HEK293 (cell line): ENCODE results near the gene ITGA5.

Source experiments
- HOXC10 ChIP-seq: sonication (generic); formaldehyde crosslinking; IDR thresholded peaks from 2 replicates; pipeline ENCODE4 v1.8.1; 2023; ENCODE audit warnings: mild to moderate bottlenecking, missing genetic modification reagents
- KLF7 ChIP-seq: fragments of 450-650 bp; formaldehyde crosslinking; IDR thresholded peaks from 2 replicates; pipeline ENCODE4 v1.5.1; 2016; ENCODE audit warnings: missing biosample characterization, missing genetic modification characterization, borderline replicate concordance
- KLF8 ChIP-seq: fragments of 450-650 bp; formaldehyde crosslinking; IDR thresholded peaks from 2 replicates; pipeline ENCODE4 v1.5.1; 2016; ENCODE audit warnings: missing biosample characterization, missing genetic modification characterization
- MEIS1 ChIP-seq: sonication (generic); formaldehyde crosslinking; IDR thresholded peaks from 2 replicates; pipeline ENCODE4 v1.8.1; 2022; ENCODE audit warnings: missing genetic modification reagents, mild to moderate bottlenecking, borderline replicate concordance
- SETDB1 ChIP-seq: IDR thresholded peaks from one replicate; pipeline ENCODE4 v1.6.1; 2017; ENCODE audit warnings: mild to moderate bottlenecking, low read length, moderate library complexity, mixed read lengths; ENCODE audit not compliant: insufficient read length
- YY2 ChIP-seq: fragments of 450-650 bp; formaldehyde crosslinking; IDR thresholded peaks from 2 replicates; pipeline ENCODE4 v1.5.1; 2016; ENCODE audit warnings: missing biosample characterization, missing genetic modification characterization
- ZNF175 ChIP-seq: fragments of 450-650 bp; formaldehyde crosslinking; IDR thresholded peaks from 2 replicates; pipeline ENCODE4 v1.5.1; 2016; ENCODE audit warnings: missing biosample characterization, missing genetic modification characterization
- ZNF239 ChIP-seq: fragments of 450-650 bp; formaldehyde crosslinking; IDR thresholded peaks from 2 replicates; pipeline ENCODE4 v1.5.1; 2016; ENCODE audit warnings: missing biosample characterization, missing genetic modification characterization
- ZNF248 ChIP-seq: fragments of 450-650 bp; formaldehyde crosslinking; IDR thresholded peaks from 2 replicates; pipeline ENCODE4 v1.5.1; 2017; ENCODE audit warnings: missing biosample characterization, missing genetic modification characterization
- ZNF341 ChIP-seq: fragments of 450-650 bp; formaldehyde crosslinking; IDR thresholded peaks from 2 replicates; pipeline ENCODE4; 2016; ENCODE audit warnings: low read depth, missing biosample characterization, missing genetic modification characterization
- ZNF37A ChIP-seq: fragments of 450-650 bp; IDR thresholded peaks from 2 replicates; pipeline ENCODE4 v1.5.1; 2018; ENCODE audit warnings: missing biosample characterization, missing genetic modification characterization
- ZNF510 ChIP-seq: fragments of 450-650 bp; formaldehyde crosslinking; IDR thresholded peaks from 2 replicates; pipeline ENCODE4 v1.5.1; 2018; ENCODE audit warnings: mild to moderate bottlenecking, missing genetic modification characterization, missing biosample characterization; ENCODE audit not compliant: insufficient replicate concordance
- ZNF530 ChIP-seq: fragments of 450-650 bp; formaldehyde crosslinking; IDR thresholded peaks from 2 replicates; pipeline ENCODE4 v1.5.1; 2016; ENCODE audit warnings: low read depth, missing biosample characterization, missing genetic modification characterization
- ZNF544 ChIP-seq: fragments of 450-650 bp; formaldehyde crosslinking; IDR thresholded peaks from 2 replicates; pipeline ENCODE4 v1.5.0; 2017; ENCODE audit warnings: missing biosample characterization, missing genetic modification characterization
- ZNF548 ChIP-seq: fragments of 450-650 bp; formaldehyde crosslinking; IDR thresholded peaks from 2 replicates; pipeline ENCODE4 v1.5.1; 2016; ENCODE audit warnings: missing biosample characterization, missing genetic modification characterization
- ZNF558 ChIP-seq: fragments of 450-650 bp; formaldehyde crosslinking; IDR thresholded peaks from 2 replicates; pipeline ENCODE4 v1.5.1; 2016; ENCODE audit warnings: missing biosample characterization, missing genetic modification characterization
- ZNF585B ChIP-seq: fragments of 450-650 bp; formaldehyde crosslinking; IDR thresholded peaks from 2 replicates; pipeline ENCODE4 v1.5.1; 2016; ENCODE audit warnings: missing biosample characterization, missing genetic modification characterization
- ZNF629 ChIP-seq: fragments of 450-650 bp; formaldehyde crosslinking; IDR thresholded peaks from 2 replicates; pipeline ENCODE4 v1.5.1; 2017; ENCODE audit warnings: missing biosample characterization, missing genetic modification characterization
- ZNF658 ChIP-seq: fragments of 450-650 bp; formaldehyde crosslinking; IDR thresholded peaks from 2 replicates; pipeline ENCODE4; 2016; ENCODE audit warnings: missing biosample characterization, missing genetic modification characterization
- ZNF664 ChIP-seq: fragments of 450-650 bp; formaldehyde crosslinking; IDR thresholded peaks from 2 replicates; pipeline ENCODE4 v1.5.1; 2016; ENCODE audit warnings: missing biosample characterization, missing genetic modification characterization
- ZNF707 ChIP-seq: fragments of 450-650 bp; formaldehyde crosslinking; IDR thresholded peaks from 2 replicates; pipeline ENCODE4 v1.5.1; 2016; ENCODE audit warnings: missing biosample characterization, missing genetic modification characterization
- ZNF76 ChIP-seq: fragments of 450-650 bp; formaldehyde crosslinking; IDR thresholded peaks from 2 replicates; pipeline ENCODE4; 2016; ENCODE audit warnings: low read depth, missing biosample characterization, missing genetic modification characterization, borderline replicate concordance
- ZNF776 ChIP-seq: fragments of 450-650 bp; formaldehyde crosslinking; IDR thresholded peaks from 2 replicates; pipeline ENCODE4 v1.5.0; 2017; ENCODE audit warnings: missing biosample characterization, missing genetic modification characterization, borderline replicate concordance
- ZNF785 ChIP-seq: fragments of 450-650 bp; formaldehyde crosslinking; IDR thresholded peaks from 2 replicates; pipeline ENCODE4 v1.5.1; 2016; ENCODE audit warnings: missing biosample characterization, missing genetic modification characterization
- ZNF792 ChIP-seq: fragments of 450-650 bp; formaldehyde crosslinking; IDR thresholded peaks from 2 replicates; pipeline ENCODE4 v1.5.1; 2016; ENCODE audit warnings: missing biosample characterization, missing genetic modification characterization
- ZNF843 ChIP-seq: fragments of 450-650 bp; formaldehyde crosslinking; IDR thresholded peaks from 2 replicates; pipeline ENCODE4 v1.5.1; 2016; ENCODE audit warnings: missing biosample characterization, missing genetic modification characterization
- ZSCAN5A ChIP-seq: fragments of 450-650 bp; formaldehyde crosslinking; IDR thresholded peaks from 2 replicates; pipeline ENCODE4 v1.5.1; 2016; ENCODE audit warnings: missing biosample characterization, missing genetic modification characterization
- TF ChIP-seq, protein P1 (sequence below): fragments of 450-650 bp; formaldehyde crosslinking; IDR thresholded peaks from 2 replicates; pipeline ENCODE4 v1.5.1; 2016; ENCODE audit warnings: missing biosample characterization, missing genetic modification characterization
- TF ChIP-seq, protein P2 (sequence below): fragments of 450-650 bp; formaldehyde crosslinking; IDR thresholded peaks from 2 replicates; pipeline ENCODE4 v1.5.1; 2017; ENCODE audit warnings: missing biosample characterization, mild to moderate bottlenecking, missing genetic modification characterization, moderate library complexity
- TF ChIP-seq, protein P3 (sequence below): fragments of 450-650 bp; formaldehyde crosslinking; IDR thresholded peaks from 2 replicates; pipeline ENCODE4 v1.5.1; 2016; ENCODE audit warnings: missing biosample characterization, missing genetic modification characterization, borderline replicate concordance
- TF ChIP-seq, protein P4 (sequence below): fragments of 450-650 bp; formaldehyde crosslinking; IDR thresholded peaks from 2 replicates; pipeline ENCODE4 v1.5.1; 2016; ENCODE audit warnings: missing biosample characterization, missing genetic modification characterization

The ITGA5 gene

GRCh38 chr12:54358945-54359761 lies 59.9 kb downstream of the ITGA5 start (continued):
- TF ChIP-seq, protein P1, sequence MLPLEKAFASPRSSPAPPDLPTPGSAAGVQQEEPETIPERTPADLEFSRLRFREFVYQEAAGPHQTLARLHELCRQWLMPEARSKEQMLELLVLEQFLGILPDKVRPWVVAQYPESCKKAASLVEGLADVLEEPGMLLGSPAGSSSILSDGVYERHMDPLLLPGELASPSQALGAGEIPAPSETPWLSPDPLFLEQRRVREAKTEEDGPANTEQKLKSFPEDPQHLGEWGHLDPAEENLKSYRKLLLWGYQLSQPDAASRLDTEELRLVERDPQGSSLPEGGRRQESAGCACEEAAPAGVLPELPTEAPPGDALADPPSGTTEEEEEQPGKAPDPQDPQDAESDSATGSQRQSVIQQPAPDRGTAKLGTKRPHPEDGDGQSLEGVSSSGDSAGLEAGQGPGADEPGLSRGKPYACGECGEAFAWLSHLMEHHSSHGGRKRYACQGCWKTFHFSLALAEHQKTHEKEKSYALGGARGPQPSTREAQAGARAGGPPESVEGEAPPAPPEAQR, result peak; percentile 96
- TF ChIP-seq ZNF658 (tag by site-specific recombination) (no peak), ZNF707 (tag by site-specific recombination) (no peak), ZNF629 (tag by site-specific recombination) (peak; percentile 93), ZNF175 (tag by site-specific recombination) (no peak), ZNF341 (tag by site-specific recombination) (peak; percentile 98), SETDB1 (no peak), ZNF76 (tag by site-specific recombination) (peak; percentile 88), ZNF843 (peak; percentile 99), ZNF548 (tag by site-specific recombination) (no peak), YY2 (tag by site-specific recombination) (peak; percentile 47; the same call in 1 of the 2 replicates), ZNF248 (tag by site-specific recombination) (no peak), ZNF37A (tag by site-specific recombination) (no peak), ZNF585B (tag by site-specific recombination) (no peak), ZNF544 (no peak), ZNF558 (tag by site-specific recombination) (peak; percentile 73), ZNF792 (tag by site-specific recombination) (peak; percentile 31; the same call in 1 of the 2 replicates), ZNF785 (tag by site-specific recombination) (peak; percentile 87), ZNF664 (tag by site-specific recombination) (peak; percentile 89), ZNF776 (tag by site-specific recombination) (no peak), MEIS1 (CRISPR knock-in tag) (peak; percentile 94), ZNF239 (tag by site-specific recombination) (peak; percentile 60; the same call in 1 of the 2 replicates), ZNF530 (tag by site-specific recombination) (no peak), KLF8 (tag by site-specific recombination) (peak; percentile 100), KLF7 (tag by site-specific recombination) (peak; percentile 92), ZNF510 (tag by site-specific recombination) (no peak), HOXC10 (peak; percentile 100), ZSCAN5A (tag by site-specific recombination) (no peak)
- TF ChIP-seq, protein P2, sequence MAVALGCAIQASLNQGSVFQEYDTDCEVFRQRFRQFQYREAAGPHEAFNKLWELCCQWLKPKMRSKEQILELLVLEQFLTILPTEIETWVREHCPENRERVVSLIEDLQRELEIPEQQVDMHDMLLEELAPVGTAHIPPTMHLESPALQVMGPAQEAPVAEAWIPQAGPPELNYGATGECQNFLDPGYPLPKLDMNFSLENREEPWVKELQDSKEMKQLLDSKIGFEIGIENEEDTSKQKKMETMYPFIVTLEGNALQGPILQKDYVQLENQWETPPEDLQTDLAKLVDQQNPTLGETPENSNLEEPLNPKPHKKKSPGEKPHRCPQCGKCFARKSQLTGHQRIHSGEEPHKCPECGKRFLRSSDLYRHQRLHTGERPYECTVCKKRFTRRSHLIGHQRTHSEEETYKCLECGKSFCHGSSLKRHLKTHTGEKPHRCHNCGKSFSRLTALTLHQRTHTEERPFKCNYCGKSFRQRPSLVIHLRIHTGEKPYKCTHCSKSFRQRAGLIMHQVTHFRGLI, result peak; percentile 70
- TF ChIP-seq, protein P3, sequence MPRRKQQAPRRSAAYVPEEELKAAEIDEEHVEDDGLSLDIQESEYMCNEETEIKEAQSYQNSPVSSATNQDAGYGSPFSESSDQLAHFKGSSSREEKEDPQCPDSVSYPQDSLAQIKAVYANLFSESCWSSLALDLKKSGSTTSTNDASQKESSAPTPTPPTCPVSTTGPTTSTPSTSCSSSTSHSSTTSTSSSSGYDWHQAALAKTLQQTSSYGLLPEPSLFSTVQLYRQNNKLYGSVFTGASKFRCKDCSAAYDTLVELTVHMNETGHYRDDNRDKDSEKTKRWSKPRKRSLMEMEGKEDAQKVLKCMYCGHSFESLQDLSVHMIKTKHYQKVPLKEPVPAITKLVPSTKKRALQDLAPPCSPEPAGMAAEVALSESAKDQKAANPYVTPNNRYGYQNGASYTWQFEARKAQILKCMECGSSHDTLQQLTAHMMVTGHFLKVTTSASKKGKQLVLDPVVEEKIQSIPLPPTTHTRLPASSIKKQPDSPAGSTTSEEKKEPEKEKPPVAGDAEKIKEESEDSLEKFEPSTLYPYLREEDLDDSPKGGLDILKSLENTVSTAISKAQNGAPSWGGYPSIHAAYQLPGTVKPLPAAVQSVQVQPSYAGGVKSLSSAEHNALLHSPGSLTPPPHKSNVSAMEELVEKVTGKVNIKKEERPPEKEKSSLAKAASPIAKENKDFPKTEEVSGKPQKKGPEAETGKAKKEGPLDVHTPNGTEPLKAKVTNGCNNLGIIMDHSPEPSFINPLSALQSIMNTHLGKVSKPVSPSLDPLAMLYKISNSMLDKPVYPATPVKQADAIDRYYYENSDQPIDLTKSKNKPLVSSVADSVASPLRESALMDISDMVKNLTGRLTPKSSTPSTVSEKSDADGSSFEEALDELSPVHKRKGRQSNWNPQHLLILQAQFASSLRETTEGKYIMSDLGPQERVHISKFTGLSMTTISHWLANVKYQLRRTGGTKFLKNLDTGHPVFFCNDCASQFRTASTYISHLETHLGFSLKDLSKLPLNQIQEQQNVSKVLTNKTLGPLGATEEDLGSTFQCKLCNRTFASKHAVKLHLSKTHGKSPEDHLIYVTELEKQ (tag by site-specific recombination), result peak; percentile 100
- TF ChIP-seq, protein P4, sequence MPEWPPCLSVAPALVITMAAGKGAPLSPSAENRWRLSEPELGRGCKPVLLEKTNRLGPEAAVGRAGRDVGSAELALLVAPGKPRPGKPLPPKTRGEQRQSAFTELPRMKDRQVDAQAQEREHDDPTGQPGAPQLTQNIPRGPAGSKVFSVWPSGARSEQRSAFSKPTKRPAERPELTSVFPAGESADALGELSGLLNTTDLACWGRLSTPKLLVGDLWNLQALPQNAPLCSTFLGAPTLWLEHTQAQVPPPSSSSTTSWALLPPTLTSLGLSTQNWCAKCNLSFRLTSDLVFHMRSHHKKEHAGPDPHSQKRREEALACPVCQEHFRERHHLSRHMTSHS (tag by site-specific recombination), result peak; percentile 94
